Endodermal cell (in vitro differentiated cells): ENCODE results near the gene VIPR2. TPM values are rescaled to one million over a fixed set of nuclear protein-coding genes. Genes with fewer than 3 reads are reported as not detected.

ENCODE experiments used
- DNase-seq: peaks from one replicate; pipeline ENCODE4 v3.0.0-alpha.2; 2017
- H3K27ac ChIP-seq: 2 replicates; pipeline ENCODE4 v1.5.1; 2013; ENCODE audit warnings: mild to moderate bottlenecking, low read depth, low read length, moderate library complexity
- H3K27me3 ChIP-seq: 2 replicates; pipeline ENCODE4 v1.6.1; 2013; ENCODE audit warnings: mild to moderate bottlenecking, low read length, moderate library complexity; ENCODE audit not compliant: insufficient read depth, control insufficient read depth, poor library complexity, severe bottlenecking
- H3K36me3 ChIP-seq: 2 replicates; pipeline ENCODE4 v1.7.0; 2013; ENCODE audit warnings: mild to moderate bottlenecking, low read length, moderate library complexity; ENCODE audit not compliant: control insufficient read depth, insufficient read depth
- H3K4me1 ChIP-seq: one replicate; pipeline ENCODE4 v1.7.0; 2013; ENCODE audit warnings: low read length; ENCODE audit not compliant: control insufficient read depth, insufficient read depth
- H3K4me3 ChIP-seq: 2 replicates; pipeline ENCODE4 v1.5.1; 2013; ENCODE audit warnings: mild to moderate bottlenecking, low read length, moderate library complexity
- H3K9ac ChIP-seq: 2 replicates; pipeline ENCODE4 v1.6.1; 2013; ENCODE audit warnings: mild to moderate bottlenecking, low read length, moderate library complexity; ENCODE audit not compliant: poor library complexity, severe bottlenecking; ENCODE audit errors: extremely low read depth
- H3K9me3 ChIP-seq: 2 replicates; pipeline ENCODE4 v1.6.1; 2013; ENCODE audit warnings: mild to moderate bottlenecking, low read length, moderate library complexity; ENCODE audit not compliant: control insufficient read depth
- H3K27ac Mint-ChIP-seq: 2 replicates; pipeline ENCODE4 v1.8.0; 2020; ENCODE audit warnings: mixed read lengths
- H3K27me3 Mint-ChIP-seq: 2 replicates; pipeline ENCODE4 v1.8.0; 2021; ENCODE audit warnings: mild to moderate bottlenecking, mixed read lengths; ENCODE audit not compliant: insufficient read depth
- H3K36me3 Mint-ChIP-seq: 2 replicates; pipeline ENCODE4 v1.8.0; 2020; ENCODE audit warnings: low read depth, mixed read lengths
- H3K4me1 Mint-ChIP-seq: 2 replicates; pipeline ENCODE4 v1.8.0; 2020; ENCODE audit warnings: mixed read lengths
- H3K4me3 Mint-ChIP-seq: 2 replicates; pipeline ENCODE4 v1.8.0; 2020; ENCODE audit warnings: mild to moderate bottlenecking, moderate library complexity, mixed read lengths
- H3K9me3 Mint-ChIP-seq: 2 replicates; pipeline ENCODE4 v1.8.0; 2020; ENCODE audit warnings: mild to moderate bottlenecking, mixed read lengths
- WGBS, 2 experiments: methylation state at CpG; one replicate each; pipeline versions ENCODE4 v1.1.5 to v1.1.7; 2013; ENCODE audit warnings: missing lambda C conversion rate in 2 of 2, mixed read lengths in 1 of 2; ENCODE audit not compliant: insufficient coverage in 1 of 2, insufficient read length in 1 of 2; 5-methylcytosine and 5-hydroxymethylcytosine counted together
- total RNA-seq, 2 donors: library from RNA; stranded (reverse); fragmentation: NEBNext Ultra II Directional in 1 of 2; extraction: Animal tissue kit (Norgen Biotek cat#: 25700) in 1 of 2; gene quantifications; 2 replicates in 1 of 2; 3 replicates in 1 of 2; pipeline ENCODE4 v1.2.1, GENCODE V29; 2021
- TF ChIP-seq, protein P1 (sequence below): fragments of 200-600 bp; sonication (generic); conservative IDR thresholded peaks from 2 replicates; pipeline ENCODE4 v1.5.0; 2021; ENCODE audit warnings: antibody characterized with exemption, mild to moderate bottlenecking

The VIPR2 gene
- total RNA-seq, 2 donors from 2014 or later: 0.64 to 1.8 TPM

DNA sequence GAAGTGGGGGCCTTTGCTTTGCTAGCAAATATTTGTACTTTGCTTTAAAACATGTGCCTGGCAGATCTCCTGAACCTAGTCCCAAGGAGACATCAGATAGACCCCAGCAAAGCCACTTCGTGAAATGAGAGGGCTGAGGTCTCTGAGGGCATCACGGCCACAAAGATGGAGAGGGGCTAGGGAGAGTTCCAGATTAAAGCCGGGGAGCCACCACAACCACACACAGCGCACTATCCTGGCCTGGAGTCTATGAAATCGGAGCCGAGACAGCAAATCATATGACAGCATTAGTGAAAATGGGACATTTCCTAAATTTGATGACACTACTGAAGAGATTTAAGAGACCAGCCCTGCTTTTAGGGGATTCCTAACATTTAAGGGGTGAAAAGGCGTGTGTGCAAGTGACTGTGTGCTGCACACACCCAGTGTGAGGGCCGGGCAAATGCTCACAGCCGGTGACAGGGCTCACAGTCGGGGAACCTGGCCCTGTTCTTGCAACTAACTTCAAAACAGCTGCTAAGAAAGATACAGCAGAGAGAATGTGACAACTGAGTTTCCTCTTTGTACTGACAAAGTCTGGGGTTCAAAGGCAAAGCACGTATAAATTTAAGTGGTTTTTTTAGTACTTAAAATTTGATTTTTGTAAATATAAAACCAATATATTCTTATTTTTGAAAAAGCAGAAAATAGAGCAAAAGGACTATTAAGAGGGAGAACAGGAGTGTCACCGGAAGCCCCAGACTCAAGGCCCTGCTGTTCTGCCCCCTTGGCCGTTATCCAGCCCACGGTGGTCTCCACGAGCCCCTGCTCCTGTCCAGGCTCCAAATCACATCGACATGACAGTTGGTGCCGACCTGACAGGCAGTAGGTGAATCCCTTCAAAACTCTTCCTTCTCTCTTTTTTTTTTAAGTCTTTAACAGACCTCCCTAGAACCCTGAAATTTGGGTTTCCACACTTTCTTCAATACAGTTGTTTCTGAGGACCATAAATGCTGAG lies 49.5 kb downstream of the VIPR2 start:
- peak; percentile 30 for DNase-seq
- Mint-ChIP-seq H3K4me1 (peaks cover 6% of the 10 kb centered on the region), H3K9me3 (peaks cover 4% of the 10 kb centered on the region), H3K4me3 (no peak overlapping the region), H3K36me3 (no peaks in the 10 kb centered on the region), H3K27me3 (no peaks in the 10 kb centered on the region), H3K27ac (no peak overlapping the region)
- Histone ChIP-seq H3K9me3 (no peaks in the 10 kb centered on the region), H3K36me3 (no peaks in the 10 kb centered on the region), H3K4me1 (no peaks in the 10 kb centered on the region), H3K9ac (no peak overlapping the region), H3K27ac (no peak overlapping the region), H3K4me3 (no peak overlapping the region), H3K27me3 (no peaks in the 10 kb centered on the region)
- WGBS, 2 experiments: 80 to 88% methylated on average over 8 to 16 of the region's 17 CpGs
- TF ChIP-seq, protein P1, sequence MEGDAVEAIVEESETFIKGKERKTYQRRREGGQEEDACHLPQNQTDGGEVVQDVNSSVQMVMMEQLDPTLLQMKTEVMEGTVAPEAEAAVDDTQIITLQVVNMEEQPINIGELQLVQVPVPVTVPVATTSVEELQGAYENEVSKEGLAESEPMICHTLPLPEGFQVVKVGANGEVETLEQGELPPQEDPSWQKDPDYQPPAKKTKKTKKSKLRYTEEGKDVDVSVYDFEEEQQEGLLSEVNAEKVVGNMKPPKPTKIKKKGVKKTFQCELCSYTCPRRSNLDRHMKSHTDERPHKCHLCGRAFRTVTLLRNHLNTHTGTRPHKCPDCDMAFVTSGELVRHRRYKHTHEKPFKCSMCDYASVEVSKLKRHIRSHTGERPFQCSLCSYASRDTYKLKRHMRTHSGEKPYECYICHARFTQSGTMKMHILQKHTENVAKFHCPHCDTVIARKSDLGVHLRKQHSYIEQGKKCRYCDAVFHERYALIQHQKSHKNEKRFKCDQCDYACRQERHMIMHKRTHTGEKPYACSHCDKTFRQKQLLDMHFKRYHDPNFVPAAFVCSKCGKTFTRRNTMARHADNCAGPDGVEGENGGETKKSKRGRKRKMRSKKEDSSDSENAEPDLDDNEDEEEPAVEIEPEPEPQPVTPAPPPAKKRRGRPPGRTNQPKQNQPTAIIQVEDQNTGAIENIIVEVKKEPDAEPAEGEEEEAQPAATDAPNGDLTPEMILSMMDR: no peak

GRCh38 chr7:159094023-159094740 lies 50.5 kb downstream of the VIPR2 start:
- no peak overlapping the region for H3K4me3 Mint-ChIP-seq

GRCh38 chr7:159093351-159093971 lies 51.2 kb downstream of the VIPR2 start:
- no peaks in the 10 kb centered on the region for H3K27me3 ChIP-seq
- peak; percentile 35 for DNase-seq
- H3K27me3 Mint-ChIP-seq: no peaks in the 10 kb centered on the region
- no peaks in the 10 kb centered on the region for H3K36me3 ChIP-seq
- no peaks in the 10 kb centered on the region for H3K4me1 ChIP-seq
- H3K4me3 ChIP-seq: no peak overlapping the region
- no peaks in the 10 kb centered on the region for H3K36me3 Mint-ChIP-seq
- WGBS, 2 experiments: 93 to 95% methylated on average over 20 to 31 of the region's 31 CpGs
- no peak overlapping the region for H3K27ac ChIP-seq
- TF ChIP-seq, protein P1: no peak
- H3K9me3 ChIP-seq: peaks cover 9% of the 10 kb centered on the region
- H3K4me1 Mint-ChIP-seq: no peaks in the 10 kb centered on the region
- H3K4me3 Mint-ChIP-seq: no peak overlapping the region
- H3K27ac Mint-ChIP-seq: no peak overlapping the region
- no peak overlapping the region for H3K9ac ChIP-seq
- H3K9me3 Mint-ChIP-seq: peaks cover 6% of the 10 kb centered on the region

More at GRCh38 chr7:159094023-159094740, 50.5 kb downstream of the VIPR2 start:
- 86% methylated on average over 16 of the region's 16 CpGs for WGBS, 2 experiments
- Mint-ChIP-seq H3K27ac (no peak overlapping the region), H3K36me3 (no peaks in the 10 kb centered on the region), H3K27me3 (no peaks in the 10 kb centered on the region), H3K9me3 (peaks cover 6% of the 10 kb centered on the region), H3K4me1 (peaks cover 4% of the 10 kb centered on the region)
- TF ChIP-seq, protein P1: no peak
- peak; percentile 28 for DNase-seq
- no peaks in the 10 kb centered on the region for H3K27me3 ChIP-seq
- no peaks in the 10 kb centered on the region for H3K4me1 ChIP-seq
- H3K4me3 ChIP-seq: no peak overlapping the region
- H3K27ac ChIP-seq: no peak overlapping the region
- H3K36me3 ChIP-seq: no peaks in the 10 kb centered on the region
- no peak overlapping the region for H3K9ac ChIP-seq
- H3K9me3 ChIP-seq: peaks cover 6% of the 10 kb centered on the region
